Epithelial cell of esophagus (primary cell): Measurements from ENCODE around the gene MDFI.
"Not testable (repeated sequence)": the region's sequence is repeated elsewhere in the genome, so short reads cannot be mapped to it uniquely, and the experiment has no call there.

ENCODE experiments used
- DNase-seq: peaks from one replicate; pipeline ENCODE4 v3.0.0; 2010; ENCODE audit warnings: low read depth
- H3K4me3 ChIP-seq: 2 replicates; pipeline ENCODE4 v1.5.1; 2011; ENCODE audit warnings: mild to moderate bottlenecking, low read length, control low read depth
- TF ChIP-seq, protein P1 (sequence below): IDR thresholded peaks from 2 replicates; pipeline ENCODE4 v1.5.1; 2011; ENCODE audit warnings: low read depth, mild to moderate bottlenecking, low read length, control low read depth, inconsistent platforms; ENCODE audit not compliant: insufficient read depth; ENCODE audit errors: missing control alignments

Gene MDFI

GRCh38 chr6:41608443-41609151 lies 29.7 kb upstream of the MDFI start:
- TF ChIP-seq, protein P1, sequence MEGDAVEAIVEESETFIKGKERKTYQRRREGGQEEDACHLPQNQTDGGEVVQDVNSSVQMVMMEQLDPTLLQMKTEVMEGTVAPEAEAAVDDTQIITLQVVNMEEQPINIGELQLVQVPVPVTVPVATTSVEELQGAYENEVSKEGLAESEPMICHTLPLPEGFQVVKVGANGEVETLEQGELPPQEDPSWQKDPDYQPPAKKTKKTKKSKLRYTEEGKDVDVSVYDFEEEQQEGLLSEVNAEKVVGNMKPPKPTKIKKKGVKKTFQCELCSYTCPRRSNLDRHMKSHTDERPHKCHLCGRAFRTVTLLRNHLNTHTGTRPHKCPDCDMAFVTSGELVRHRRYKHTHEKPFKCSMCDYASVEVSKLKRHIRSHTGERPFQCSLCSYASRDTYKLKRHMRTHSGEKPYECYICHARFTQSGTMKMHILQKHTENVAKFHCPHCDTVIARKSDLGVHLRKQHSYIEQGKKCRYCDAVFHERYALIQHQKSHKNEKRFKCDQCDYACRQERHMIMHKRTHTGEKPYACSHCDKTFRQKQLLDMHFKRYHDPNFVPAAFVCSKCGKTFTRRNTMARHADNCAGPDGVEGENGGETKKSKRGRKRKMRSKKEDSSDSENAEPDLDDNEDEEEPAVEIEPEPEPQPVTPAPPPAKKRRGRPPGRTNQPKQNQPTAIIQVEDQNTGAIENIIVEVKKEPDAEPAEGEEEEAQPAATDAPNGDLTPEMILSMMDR: no peak
- no peak for DNase-seq
- H3K4me3 ChIP-seq: no peak overlapping the region

GRCh38 chr6:41614715-41615114 lies 23.6 kb upstream of the MDFI start:
- DNase-seq: no peak
- TF ChIP-seq, protein P1: no peak
- H3K4me3 ChIP-seq: no peak overlapping the region

GRCh38 chr6:41615311-41615710 lies 23.0 kb upstream of the MDFI start:
- H3K4me3 ChIP-seq: no peak overlapping the region
- TF ChIP-seq, protein P1: no peak
- DNase-seq: no peak

DNA sequence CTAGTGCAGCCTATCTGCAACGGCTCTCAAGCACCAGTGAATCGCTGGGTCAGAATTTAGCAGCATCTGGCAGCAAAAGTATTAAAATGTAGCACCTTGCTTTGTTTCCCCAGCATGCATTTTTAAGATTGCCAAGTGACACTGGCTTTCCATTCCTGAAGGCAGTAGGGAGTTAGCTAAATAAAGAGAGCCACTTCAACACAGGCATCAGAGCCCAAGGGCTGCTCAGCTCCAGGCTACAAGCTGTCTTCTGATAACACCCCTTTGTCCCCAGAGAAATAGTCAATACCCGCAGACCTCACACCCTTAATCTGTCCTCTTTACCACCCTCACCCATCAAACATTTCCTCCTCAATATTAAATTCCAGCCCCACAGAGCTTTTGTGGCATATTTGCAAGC lies 19.7 kb upstream of the MDFI start:
- H3K4me3 ChIP-seq: no peak overlapping the region
- TF ChIP-seq, protein P1: no peak
- no peak for DNase-seq

GRCh38 chr6:41619193-41619592 lies 19.1 kb upstream of the MDFI start:
- not testable (repeated sequence) for H3K4me3 ChIP-seq, DNase-seq

GRCh38 chr6:41621367-41621766 lies 16.9 kb upstream of the MDFI start:
- TF ChIP-seq, protein P1: no peak
- DNase-seq: no peak

GRCh38 chr6:41621802-41622201 lies 16.5 kb upstream of the MDFI start:
- TF ChIP-seq, protein P1: no peak
- H3K4me3 ChIP-seq: no peak overlapping the region
- DNase-seq: no peak

More at GRCh38 chr6:41621367-41621766, 16.9 kb upstream of the MDFI start:
- H3K4me3 ChIP-seq: no peak overlapping the region
